Prostate gland (tissue), 2 donors: Measurements from ENCODE around the gene NCAPG2. TPM values are rescaled to one million over a fixed set of nuclear protein-coding genes. Genes with fewer than 3 reads are reported as not detected.

Experiments used
- DNase-seq: peaks from one replicate; pipeline ENCODE4 v3.0.0-alpha.2; 2019; ENCODE audit warnings: low spot score
- H3K27ac ChIP-seq, 2 donors: fragments of 200-600 bp; sonication (generic); 2 replicates each; pipeline ENCODE4 v1.5.1; 2017 to 2019
- H3K27me3 ChIP-seq: fragments of 200-600 bp; sonication (generic); replicated peaks from 2 replicates; pipeline ENCODE4 v1.5.1; 2019; ENCODE audit not compliant: insufficient read depth
- H3K36me3 ChIP-seq, 2 donors: fragments of 200-600 bp; sonication (generic); 1 replicate in 1 of 2; 2 replicates in 1 of 2; pipeline versions ENCODE4 v1.5.1 to v1.8.1; 2017 to 2019
- H3K4me1 ChIP-seq: fragments of 200-600 bp; sonication (generic); replicated peaks from 2 replicates; pipeline ENCODE4 v1.5.1; 2019
- H3K4me3 ChIP-seq, 2 donors: fragments of 200-600 bp; sonication (generic); 2 replicates each; pipeline ENCODE4 v1.5.1; 2017 to 2019
- H3K9me3 ChIP-seq: fragments of 200-600 bp; sonication (generic); 2 replicates; pipeline ENCODE4 v1.5.1; 2017
- CTCF ChIP-seq, 4 experiments: fragments of 200-600 bp in 2 of 4; fragments of 450-650 bp in 2 of 4; sonication (generic) in 2 of 4; IDR thresholded peaks; 1 replicate in 3 of 4; 2 replicates in 1 of 4; pipeline ENCODE4 v1.5.1; 2016 to 2019; ENCODE audit warnings: antibody characterized with exemption in 4 of 4, mild to moderate bottlenecking in 2 of 4, moderate library complexity in 2 of 4
- POLR2A ChIP-seq: fragments of 450-650 bp; IDR thresholded peaks from one replicate; pipeline ENCODE4 v1.6.1; 2016; ENCODE audit warnings: antibody characterized with exemption, mild to moderate bottlenecking
- POLR2AphosphoS5 ChIP-seq: sonication (generic); formaldehyde crosslinking; IDR thresholded peaks from one replicate; pipeline ENCODE4 v1.6.1; 2017; ENCODE audit warnings: antibody characterized with exemption
- WGBS: methylation state at CpG from one replicate; pipeline ENCODE4 v1.1.5; 2018; 5-methylcytosine and 5-hydroxymethylcytosine counted together
- intact Hi-C: fragments of 100-400 bp; cut with DNase I; formaldehyde crosslinking; loops from one replicate; pipeline ENCODE4 v1.14.2; 2022
- total RNA-seq, 2 donors: library from RNA; depleted of rRNA; stranded (reverse); fragments of >200 nt; gene quantifications; one replicate each; pipeline ENCODE4 v1.1.0, GENCODE V29; 2016

The NCAPG2 gene
- total RNA-seq, 2 donors from 2014 or later, result 7.9 to 11.9 TPM

- DNase-seq, result no peak
- 100% methylated on average over 1 of the region's 1 CpG for WGBS
- no peaks in the 10 kb centered on the region for H3K36me3 ChIP-seq
Measured at GRCh38 chr7:158684329-158684728, 20.3 kb downstream of the NCAPG2 start.

GRCh38 chr7:158683541-158683940 lies 21.1 kb downstream of the NCAPG2 start:
- no peaks in the 10 kb centered on the region for H3K4me1 ChIP-seq
- no peak for TF ChIP-seq POLR2AphosphoS5
- no peak for TF ChIP-seq POLR2A
- no peak for TF ChIP-seq CTCF (IDR thresholded peaks at IDR 0.05)
- no peak overlapping the region for H3K4me3 ChIP-seq
- 90% methylated on average over 2 of the region's 2 CpGs for WGBS
- intact Hi-C loops, result no loop called here
- no peak overlapping the region for H3K27ac ChIP-seq
- H3K9me3 ChIP-seq, result no peaks in the 10 kb centered on the region
- H3K36me3 ChIP-seq, result no peaks in the 10 kb centered on the region
- H3K27me3 ChIP-seq, result no peaks in the 10 kb centered on the region
- DNase-seq, result no peak

More at GRCh38 chr7:158684329-158684728, 20.3 kb downstream of the NCAPG2 start:
- no peaks in the 10 kb centered on the region for H3K27me3 ChIP-seq
- H3K4me1 ChIP-seq, result no peaks in the 10 kb centered on the region
- no peak overlapping the region for H3K4me3 ChIP-seq
- intact Hi-C loops, result no loop called here
- TF ChIP-seq POLR2A (no peak), POLR2AphosphoS5 (no peak), CTCF (IDR thresholded peaks at IDR 0.05) (no peak)
- H3K27ac ChIP-seq, result no peak overlapping the region
- H3K9me3 ChIP-seq, result no peaks in the 10 kb centered on the region

- Histone ChIP-seq H3K9me3 (no peaks in the 10 kb centered on the region), H3K27ac (no peak overlapping the region), H3K36me3 (no peaks in the 10 kb centered on the region), H3K4me3 (no peak overlapping the region), H3K27me3 (no peaks in the 10 kb centered on the region), H3K4me1 (no peaks in the 10 kb centered on the region)
- TF ChIP-seq CTCF (IDR thresholded peaks at IDR 0.05), result no peak
- no peak for TF ChIP-seq POLR2A
- TF ChIP-seq POLR2AphosphoS5, result no peak
- intact Hi-C loops, result no loop called here
- DNase-seq, result no peak
Measured at GRCh38 chr7:158682456-158682855, 22.1 kb downstream of the NCAPG2 start.

- H3K4me3 ChIP-seq, result no peak overlapping the region
- no peaks in the 10 kb centered on the region for H3K9me3 ChIP-seq
- intact Hi-C loops, result no loop called here
- no peak for DNase-seq
- H3K27ac ChIP-seq, result no peak overlapping the region
- no peaks in the 10 kb centered on the region for H3K27me3 ChIP-seq
- no peaks in the 10 kb centered on the region for H3K4me1 ChIP-seq
- no peak for TF ChIP-seq POLR2A
- TF ChIP-seq CTCF (IDR thresholded peaks at IDR 0.05), result no peak
- no peak for TF ChIP-seq POLR2AphosphoS5
- 26% methylated on average over 3 of the region's 3 CpGs for WGBS
- H3K36me3 ChIP-seq, result no peaks in the 10 kb centered on the region
Measured at GRCh38 chr7:158680754-158681153, 23.9 kb downstream of the NCAPG2 start.

GRCh38 chr7:158676906-158677305 lies 27.7 kb downstream of the NCAPG2 start:
- no peaks in the 10 kb centered on the region for H3K27me3 ChIP-seq
- 95% methylated on average over 3 of the region's 3 CpGs for WGBS
- intact Hi-C loops, result no loop called here
- no peak overlapping the region for H3K27ac ChIP-seq
- no peak for TF ChIP-seq POLR2AphosphoS5
- no peak for TF ChIP-seq CTCF (IDR thresholded peaks at IDR 0.05)
- no peak for TF ChIP-seq POLR2A
- H3K4me3 ChIP-seq, result no peak overlapping the region
- H3K9me3 ChIP-seq, result no peaks in the 10 kb centered on the region
- no peaks in the 10 kb centered on the region for H3K4me1 ChIP-seq
- no peak for DNase-seq
- no peaks in the 10 kb centered on the region for H3K36me3 ChIP-seq
